CD4-positive, alpha-beta T cell (primary cell): ENCODE data around the gene TSPAN11. TPM values are rescaled to one million over a fixed set of nuclear protein-coding genes. Genes with fewer than 3 reads are reported as not detected.

ENCODE experiments used
- ATAC-seq: fragments of 200-7000 bp; cut with Tn5 transposase; one replicate; pipeline ENCODE4 v1.10.0; 2022; ENCODE audit warnings: mild to moderate bottlenecking; ENCODE audit not compliant: poor library complexity
- CTCF ChIA-PET: fragments of 350-600 bp; sonication (Branson Sonifier 250); formaldehyde crosslinking; loops from one replicate; lab custom pipeline; 2021; ENCODE audit warnings: antibody characterized with exemption, inconsistent platforms; lab: Charles Lee
- POLR2A ChIA-PET: fragments of 350-600 bp; sonication (Branson Sonifier 250); formaldehyde crosslinking; loops from one replicate; lab custom pipeline; 2021; ENCODE audit warnings: antibody characterized with exemption, inconsistent platforms; lab: Charles Lee
- DNase-seq, 14 experiments: peaks; one replicate each; pipeline ENCODE4 v3.0.0-alpha.2; 2013 to 2020; ENCODE audit warnings: mixed read lengths in 2 of 14
- H3K27ac ChIP-seq, 2 donors: one replicate each; pipeline versions ENCODE4 v1.5.1 to v1.7.0; 2013; ENCODE audit warnings: low read length in 2 of 2, low read depth in 1 of 2, mild to moderate bottlenecking in 1 of 2
- H3K27me3 ChIP-seq, 2 experiments: 1 replicate in 1 of 2; 2 replicates in 1 of 2; pipeline versions ENCODE4 v1.6.1 to v1.7.0; 2013; ENCODE audit warnings: low read length in 2 of 2, control low read depth in 1 of 2, mild to moderate bottlenecking in 1 of 2, moderate library complexity in 1 of 2; ENCODE audit not compliant: insufficient read depth in 2 of 2, control insufficient read depth in 1 of 2
- H3K36me3 ChIP-seq: one replicate; pipeline ENCODE4 v1.6.1; 2013; ENCODE audit warnings: low read length, control low read depth; ENCODE audit not compliant: insufficient read depth
- H3K4me1 ChIP-seq: one replicate; pipeline ENCODE4 v1.6.1; 2013; ENCODE audit warnings: low read length, control low read depth; ENCODE audit not compliant: insufficient read depth
- H3K4me3 ChIP-seq: one replicate; pipeline ENCODE4 v1.5.1; 2013; ENCODE audit warnings: mild to moderate bottlenecking, low read length, moderate library complexity
- H3K9me3 ChIP-seq, 2 experiments: 1 replicate in 1 of 2; 2 replicates in 1 of 2; pipeline versions ENCODE4 v1.6.1 to v1.7.0; 2013; ENCODE audit warnings: low read length in 2 of 2, mild to moderate bottlenecking in 2 of 2, control low read depth in 1 of 2, moderate library complexity in 1 of 2; ENCODE audit not compliant: control insufficient read depth in 1 of 2, insufficient read depth in 1 of 2
- H3K27ac Mint-ChIP-seq: one replicate; pipeline ENCODE4 v1.8.0; 2020; ENCODE audit warnings: mixed read lengths
- H3K27me3 Mint-ChIP-seq: one replicate; pipeline ENCODE4 v1.8.0; 2021; ENCODE audit warnings: mixed read lengths
- H3K36me3 Mint-ChIP-seq: one replicate; pipeline ENCODE4 v1.8.0; 2021; ENCODE audit warnings: low read depth, mixed read lengths
- H3K4me1 Mint-ChIP-seq: one replicate; pipeline ENCODE4 v1.8.0; 2021; ENCODE audit warnings: low read depth, mixed read lengths
- H3K4me3 Mint-ChIP-seq: one replicate; pipeline ENCODE4 v1.8.0; 2020; ENCODE audit warnings: mild to moderate bottlenecking, mixed read lengths
- H3K9me3 Mint-ChIP-seq: one replicate; pipeline ENCODE4 v1.8.0; 2020; ENCODE audit warnings: mixed read lengths
- CTCF ChIP-seq: fragments of 200-600 bp; IDR thresholded peaks from one replicate; pipeline ENCODE4 v1.8.0; 2022; ENCODE audit warnings: antibody characterized with exemption, mild to moderate bottlenecking
- intact Hi-C, 2 experiments: fragments of 100-400 bp; cut with DNase I in 1 of 2; cut with micrococcal nuclease in 1 of 2; formaldehyde crosslinking; loops; one replicate each; pipeline versions ENCODE4 v1.15.1 to v1.9.0; 2023 to 2025; cut with DNase I, micrococcal nuclease
- total RNA-seq, 174 experiments: library from RNA in 2 of 174; stranded (reverse) in 2 of 174; gene quantifications; one replicate each; pipeline ENCODE4 v1.2.3 and lab custom pipeline; 2021 to 2026

TSPAN11 gene
- total RNA-seq, 2 experiments from 2014 or later, result not detected

DNA sequence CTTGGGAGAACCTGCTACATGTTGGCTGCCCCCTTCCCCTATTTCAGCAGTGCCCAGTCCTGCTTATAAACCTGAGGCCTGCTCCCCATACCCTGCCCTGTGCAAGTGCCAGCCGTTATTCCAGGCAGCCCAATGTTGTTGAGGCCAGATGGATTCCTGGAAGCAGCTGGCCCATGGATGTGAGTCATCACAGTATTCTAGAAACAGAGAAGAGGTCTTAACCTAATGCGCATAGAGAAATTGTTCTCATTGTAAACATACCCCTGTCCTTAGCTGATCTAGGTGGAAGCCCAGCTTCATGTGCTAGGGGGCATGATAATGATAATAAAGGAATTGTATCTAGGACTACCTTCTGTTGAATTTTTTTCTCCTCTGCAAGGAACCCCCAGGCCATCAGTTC lies 69.7 kb downstream of the TSPAN11 start:
- Histone ChIP-seq H3K27ac (no peak overlapping the region), H3K36me3 (no peaks in the 10 kb centered on the region), H3K4me1 (no peaks in the 10 kb centered on the region), H3K9me3 (no peaks in the 10 kb centered on the region), H3K27me3 (no peaks in the 10 kb centered on the region), H3K4me3 (no peak overlapping the region)
- H3K4me3 Mint-ChIP-seq, result no peak overlapping the region
- no peak overlapping the region for H3K27ac Mint-ChIP-seq
- no peaks in the 10 kb centered on the region for H3K36me3 Mint-ChIP-seq
- no peaks in the 10 kb centered on the region for H3K4me1 Mint-ChIP-seq
- H3K9me3 Mint-ChIP-seq, result no peaks in the 10 kb centered on the region
- TF ChIP-seq CTCF, result no peak
- intact Hi-C loops, result no loop called here
- POLR2A ChIA-PET, result no interaction called here
- no peak for DNase-seq
- CTCF ChIA-PET, result no interaction called here
- H3K27me3 Mint-ChIP-seq, result no peaks in the 10 kb centered on the region
- ATAC-seq, result no peak

DNA sequence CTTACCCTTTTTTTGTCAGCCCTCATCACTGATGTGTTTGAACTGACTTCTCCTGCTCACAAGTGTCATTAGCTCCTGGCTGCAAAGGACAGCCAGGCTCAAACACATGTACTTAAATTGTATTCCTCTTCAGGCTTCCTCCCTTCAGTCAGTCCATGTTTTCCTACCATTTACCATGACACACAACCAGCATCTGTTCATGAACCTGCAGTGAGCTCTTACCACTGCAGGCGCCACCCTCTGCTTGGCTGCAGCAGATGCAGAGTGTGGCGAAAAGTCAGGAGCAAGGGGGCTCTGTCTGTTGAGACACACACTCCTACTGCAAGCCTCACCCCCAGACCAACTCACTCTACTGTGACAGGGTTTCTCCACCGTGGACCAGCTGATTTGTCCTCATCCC lies 70.2 kb downstream of the TSPAN11 start:
- no peak overlapping the region for H3K27ac ChIP-seq
- Mint-ChIP-seq H3K4me1 (no peaks in the 10 kb centered on the region), H3K4me3 (no peak overlapping the region), H3K36me3 (no peaks in the 10 kb centered on the region), H3K27me3 (no peaks in the 10 kb centered on the region), H3K27ac (no peak overlapping the region), H3K9me3 (no peaks in the 10 kb centered on the region)
- H3K27me3 ChIP-seq, result no peaks in the 10 kb centered on the region
- DNase-seq, result no peak
- ChIA-PET CTCF (no interaction called here), POLR2A (no interaction called here)
- no peaks in the 10 kb centered on the region for H3K4me1 ChIP-seq
- TF ChIP-seq CTCF, result no peak
- H3K4me3 ChIP-seq, result no peak overlapping the region
- H3K9me3 ChIP-seq, result no peaks in the 10 kb centered on the region
- intact Hi-C loops, result no loop called here
- ATAC-seq, result no peak
- H3K36me3 ChIP-seq, result no peaks in the 10 kb centered on the region

DNA sequence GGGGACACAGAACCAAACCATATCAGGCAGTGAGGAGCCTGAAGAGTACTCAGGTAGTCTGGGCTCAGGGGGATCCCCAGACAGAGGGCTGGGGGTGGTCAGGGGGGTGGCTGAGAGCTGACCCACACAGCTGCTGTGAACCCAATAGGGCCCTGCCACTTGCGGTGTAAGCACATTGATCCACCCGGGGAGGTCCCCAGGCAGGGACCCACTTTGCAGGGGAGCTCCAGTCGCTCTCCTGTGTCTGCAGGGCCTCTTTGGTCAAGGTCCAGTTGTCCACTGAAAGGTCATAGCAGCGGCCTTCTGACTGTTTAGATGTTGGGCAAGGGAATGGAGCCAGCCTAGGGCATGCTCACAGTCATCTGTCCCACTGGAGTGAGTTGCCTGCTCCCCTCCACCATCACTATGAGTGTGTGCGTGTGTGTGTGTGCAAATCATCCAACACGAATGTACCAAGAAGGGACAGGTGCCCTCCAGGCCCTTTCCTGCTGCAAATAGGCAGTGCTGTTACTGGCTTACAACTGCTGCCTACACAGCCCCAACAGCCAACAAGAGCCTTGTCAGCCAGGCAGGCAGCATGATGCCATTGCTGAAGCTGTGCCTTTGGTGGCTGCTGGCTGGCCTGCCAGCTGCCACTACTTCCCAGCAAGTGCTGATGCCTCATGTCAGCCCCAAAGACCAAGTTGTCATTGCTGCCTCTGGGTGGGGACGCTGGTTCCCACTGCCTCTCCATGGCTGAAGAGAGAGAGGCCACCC lies 71.3 kb downstream of the TSPAN11 start:
- no peak overlapping the region for H3K4me3 Mint-ChIP-seq
- H3K27me3 Mint-ChIP-seq, result no peaks in the 10 kb centered on the region
- no peak for TF ChIP-seq CTCF
- no peak overlapping the region for H3K27ac Mint-ChIP-seq
- Histone ChIP-seq H3K27me3 (no peaks in the 10 kb centered on the region), H3K27ac (no peak overlapping the region), H3K4me3 (no peak overlapping the region), H3K4me1 (no peaks in the 10 kb centered on the region), H3K36me3 (no peaks in the 10 kb centered on the region), H3K9me3 (no peaks in the 10 kb centered on the region)
- no peaks in the 10 kb centered on the region for H3K36me3 Mint-ChIP-seq
- DNase-seq (no peak), ATAC-seq (no peak)
- POLR2A ChIA-PET, result no interaction called here
- H3K4me1 Mint-ChIP-seq, result no peaks in the 10 kb centered on the region
- intact Hi-C loops, result no loop called here
- H3K9me3 Mint-ChIP-seq, result no peaks in the 10 kb centered on the region
- CTCF ChIA-PET, result no interaction called here
